ENCODE results near the gene ZRSR2. TPM values are rescaled to one million over a fixed set of nuclear protein-coding genes. Genes with fewer than 3 reads are reported as not detected.

Gene ZRSR2
- total RNA-seq, 2 experiments from 2014 or later: 21.9 to 24.2 TPM

DNA sequence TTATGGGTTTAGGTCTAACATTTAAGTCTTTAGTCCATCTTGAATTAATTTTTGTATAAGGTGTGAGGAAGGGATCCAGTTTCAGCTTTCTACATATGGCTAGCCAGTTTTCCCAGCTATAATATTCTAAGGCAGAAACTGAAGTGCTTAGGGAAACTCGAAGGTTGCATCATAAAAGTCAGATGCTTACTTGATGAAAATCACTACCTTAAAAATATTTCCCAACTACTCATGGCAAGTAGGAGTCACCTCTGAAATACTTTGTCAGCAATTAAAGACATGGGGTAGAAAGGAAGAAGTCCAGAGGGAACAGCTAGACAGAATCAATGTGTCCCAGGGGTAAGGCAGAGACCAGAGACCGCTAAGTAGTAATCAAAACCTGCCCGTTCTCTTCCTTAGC, 70.6 kb downstream of the ZRSR2 start:
- Mint-ChIP-seq H3K9me3 (no peaks in the 10 kb centered on the region), H3K27me3 (peaks cover 10% of the 10 kb centered on the region), H3K4me1 (peaks cover 3% of the 10 kb centered on the region), H3K27ac (no peak overlapping the region), H3K36me3 (ENCODE audit: low read depth) (no peaks in the 10 kb centered on the region), H3K4me3 (no peak overlapping the region)
- POLR2A ChIA-PET: no interaction called here
- CTCF ChIA-PET: no interaction called here
- no peak for DNase-seq

- H3K27ac Mint-ChIP-seq: no peak overlapping the region
- CTCF ChIA-PET: no interaction called here
- POLR2A ChIA-PET: no interaction called here
- H3K36me3 Mint-ChIP-seq (ENCODE audit: low read depth): no peaks in the 10 kb centered on the region
- no peak for DNase-seq
- H3K4me1 Mint-ChIP-seq: no peaks in the 10 kb centered on the region
- H3K9me3 Mint-ChIP-seq: no peaks in the 10 kb centered on the region
- H3K4me3 Mint-ChIP-seq: no peak overlapping the region
- H3K27me3 Mint-ChIP-seq: peaks cover 11% of the 10 kb centered on the region
These were observed 73.7 kb downstream of the ZRSR2 start for GRCh38 chrX:15864023-15864422.

- peaks cover 11% of the 10 kb centered on the region for H3K27me3 Mint-ChIP-seq
- H3K4me1 Mint-ChIP-seq: no peaks in the 10 kb centered on the region
These were observed 74.3 kb downstream of the ZRSR2 start for GRCh38 chrX:15864629-15865028.

DNA sequence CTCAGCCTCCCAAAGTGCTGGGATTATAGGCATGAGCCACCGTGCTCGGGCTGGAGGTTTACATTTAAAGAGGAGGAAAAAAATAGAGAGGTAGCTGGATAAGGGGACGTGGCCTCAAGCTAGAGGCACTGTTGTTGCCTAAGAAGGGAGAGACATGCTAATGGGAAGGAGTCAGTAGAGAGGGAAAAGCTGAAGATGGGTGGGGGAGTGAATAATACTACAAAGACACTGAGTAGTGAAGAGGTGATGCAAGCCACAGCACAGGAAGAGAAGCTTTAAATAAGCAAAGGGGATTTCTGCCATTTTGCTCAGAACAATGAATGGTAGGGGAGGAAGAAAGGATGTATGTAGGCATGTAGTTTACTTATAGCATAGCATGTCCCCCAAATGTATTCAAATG, 75.9 kb downstream of the ZRSR2 start:
- POLR2A ChIA-PET: interaction anchor here (1.8 kb wide), 1 partner anchor 11 kb away, joined by 4 read pairs; the partner anchor contains the start of gene AP1S2
- peaks cover 8% of the 10 kb centered on the region for H3K27me3 Mint-ChIP-seq
- DNase-seq: no peak
- no peaks in the 10 kb centered on the region for H3K36me3 Mint-ChIP-seq (ENCODE audit: low read depth)
- H3K4me1 Mint-ChIP-seq: no peaks in the 10 kb centered on the region
- H3K4me3 Mint-ChIP-seq: no peak overlapping the region
- CTCF ChIA-PET: no interaction called here
- H3K27ac Mint-ChIP-seq: no peak overlapping the region
- H3K9me3 Mint-ChIP-seq: no peaks in the 10 kb centered on the region

More at GRCh38 chrX:15864629-15865028, 74.3 kb downstream of the ZRSR2 start:
- ChIA-PET POLR2A (no interaction called here), CTCF (no interaction called here)
- Mint-ChIP-seq H3K36me3 (ENCODE audit: low read depth) (no peaks in the 10 kb centered on the region), H3K9me3 (no peaks in the 10 kb centered on the region), H3K4me3 (no peak overlapping the region), H3K27ac (no peak overlapping the region)
- DNase-seq: no peak

DNA sequence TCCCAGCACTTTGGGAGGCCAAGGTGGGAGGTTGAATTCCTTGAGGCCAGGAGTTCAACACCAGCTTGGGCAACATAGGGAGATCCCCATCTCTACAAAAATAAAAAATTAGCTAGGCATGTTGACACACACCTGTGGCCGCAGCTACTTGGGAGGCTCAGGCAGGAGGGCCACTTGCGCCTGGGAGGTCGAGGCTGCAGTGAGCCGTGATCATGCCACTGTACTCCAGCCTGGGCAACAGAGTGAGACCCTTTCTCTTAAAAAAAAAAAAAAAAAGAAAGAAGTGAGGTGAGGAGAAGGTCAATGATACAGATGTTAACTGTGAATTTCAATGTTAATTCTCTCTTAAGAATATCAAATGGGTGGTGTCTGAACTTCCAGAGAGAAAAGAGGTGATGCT, 79.4 kb downstream of the ZRSR2 start:
- H3K27me3 Mint-ChIP-seq: peaks cover 1% of the 10 kb centered on the region
- H3K4me1 Mint-ChIP-seq: no peaks in the 10 kb centered on the region
- H3K36me3 Mint-ChIP-seq (ENCODE audit: low read depth): no peaks in the 10 kb centered on the region
- no peak overlapping the region for H3K4me3 Mint-ChIP-seq
- H3K9me3 Mint-ChIP-seq: no peaks in the 10 kb centered on the region
- DNase-seq: no peak
- H3K27ac Mint-ChIP-seq: no peak overlapping the region
- CTCF ChIA-PET: no interaction called here
- POLR2A ChIA-PET: no interaction called here

GRCh38 chrX:15870310-15870709, 80.0 kb downstream of the ZRSR2 start:
- H3K4me1 Mint-ChIP-seq: no peaks in the 10 kb centered on the region
- no peaks in the 10 kb centered on the region for H3K9me3 Mint-ChIP-seq
- no peak for DNase-seq
- CTCF ChIA-PET: no interaction called here
- peaks cover 1% of the 10 kb centered on the region for H3K27me3 Mint-ChIP-seq
- H3K36me3 Mint-ChIP-seq (ENCODE audit: low read depth): no peaks in the 10 kb centered on the region
- POLR2A ChIA-PET: no interaction called here
- no peak overlapping the region for H3K27ac Mint-ChIP-seq
- H3K4me3 Mint-ChIP-seq: no peak overlapping the region

Other genes with a start within 250 kb of the ZRSR2 start
- gene ACE2, start 189.5 kb upstream of the ZRSR2 start, total RNA-seq: not detected
- under 1 TPM in 1 of 2 experiments, not detected in 1; 0.18 TPM for gene CLTRN, start 125.7 kb upstream of the ZRSR2 start, total RNA-seq
- gene CA5B, start 52.2 kb upstream of the ZRSR2 start, total RNA-seq: 10 to 100 TPM; 26.1 to 31.7 TPM
- 10 to 100 TPM; 29.5 to 34.3 TPM for gene AP1S2, start 64.3 kb downstream of the ZRSR2 start, total RNA-seq